GM21576 (cell line): Measurements from ENCODE around the gene C7orf25.

Experiments used
- ATAC-seq: cut with Tn5 transposase; IDR thresholded peaks from one replicate; pipeline ENCODE4 v1.9.1; 2021; ENCODE audit warnings: mild to moderate bottlenecking, moderate library complexity; ENCODE audit not compliant: unreplicated experiment

Gene C7orf25

DNA sequence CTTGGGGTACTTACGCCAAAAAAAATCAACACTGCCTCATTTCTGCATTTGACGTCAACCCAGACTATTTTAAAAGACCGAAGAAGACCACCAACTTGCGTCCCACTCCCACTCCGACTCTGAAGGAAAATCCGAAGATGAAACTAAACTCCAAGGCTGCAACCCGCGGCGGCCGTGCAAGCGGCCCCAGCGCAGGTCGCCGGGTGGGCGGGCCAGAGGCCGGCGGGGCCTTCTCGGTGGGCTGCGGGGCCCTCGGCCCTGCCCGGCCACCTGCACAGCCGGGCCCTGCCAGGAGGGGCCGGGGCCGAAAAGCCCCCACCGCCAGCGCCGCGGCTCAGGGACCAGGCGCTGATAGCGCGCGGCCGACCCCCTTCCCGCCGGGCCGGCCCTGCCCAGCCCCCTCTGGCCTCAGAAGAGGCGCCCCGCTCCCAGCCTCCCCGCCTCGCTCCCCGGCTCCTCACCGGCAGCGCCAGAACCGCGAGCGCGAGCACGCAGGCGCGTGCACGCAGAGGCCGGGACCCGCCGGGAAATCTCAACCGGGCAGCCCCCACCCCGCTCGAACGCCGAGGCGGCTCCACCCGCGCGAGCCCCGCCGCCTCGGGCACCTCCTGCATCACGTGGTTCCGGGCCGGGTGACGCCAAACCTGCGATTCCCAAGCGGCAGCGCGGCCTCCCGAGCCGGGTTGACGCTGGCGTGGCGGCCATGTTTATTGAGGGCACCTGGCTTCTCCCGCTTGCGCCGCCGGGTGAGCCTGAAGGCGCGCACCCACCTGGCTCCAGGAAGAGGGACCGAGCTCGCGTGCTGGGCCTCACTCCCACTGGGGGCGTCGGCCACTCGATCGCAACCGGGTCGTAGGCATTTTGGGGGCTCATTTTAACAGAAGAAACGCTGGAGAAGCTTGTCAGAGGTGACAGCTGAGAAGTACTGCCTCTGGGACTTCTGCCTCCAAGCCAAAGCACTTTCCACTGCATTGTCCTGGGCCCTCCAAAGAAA, at the start of gene C7orf25:
C7orf25 (minus strand) TSS at position 617 of the 994 bp plus-strand sequence. CDS start 1,170 bp downstream, outside the sequence.
- ATAC-seq = peak; percentile 92

DNA sequence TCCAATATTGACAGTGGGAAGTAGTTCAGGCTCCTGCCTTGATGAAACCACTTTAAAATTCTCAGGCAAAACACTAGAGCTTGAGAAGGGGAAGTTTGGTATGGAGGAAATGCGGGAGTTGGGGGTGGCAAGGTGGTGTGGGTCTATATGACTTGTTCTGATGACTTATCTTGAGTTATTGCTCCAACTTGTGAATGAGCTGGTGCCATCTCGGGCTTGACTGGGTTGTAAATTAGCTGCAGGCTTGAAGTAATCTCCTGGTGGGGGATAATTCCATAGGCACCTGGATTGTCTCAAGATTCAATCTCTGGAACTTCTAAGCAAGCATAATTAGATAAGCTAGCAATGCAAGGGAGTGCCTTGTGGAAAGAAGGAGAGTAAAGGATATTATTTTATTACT, 49.3 kb upstream of the C7orf25 start:
- no peak for ATAC-seq

DNA sequence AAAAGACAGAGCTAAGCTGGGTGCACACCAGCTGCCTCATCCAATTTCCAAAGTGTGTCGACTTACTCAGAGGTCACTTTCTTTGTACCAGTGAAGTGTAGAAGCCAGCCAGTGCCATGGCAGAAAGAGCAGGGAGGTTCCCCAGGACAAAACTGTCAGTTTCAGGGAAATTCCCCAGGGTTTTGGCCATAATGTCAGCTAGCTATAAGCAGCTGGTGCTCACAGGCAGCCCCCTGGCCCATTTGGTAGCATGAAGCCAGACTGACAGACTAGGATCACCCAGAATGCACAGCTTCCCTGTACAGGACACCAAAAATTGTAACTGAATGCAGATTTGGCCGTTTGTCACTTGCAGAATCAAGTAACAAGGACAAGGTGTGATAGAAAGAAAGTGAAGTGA, 48.9 kb upstream of the C7orf25 start:
- no peak for ATAC-seq

DNA sequence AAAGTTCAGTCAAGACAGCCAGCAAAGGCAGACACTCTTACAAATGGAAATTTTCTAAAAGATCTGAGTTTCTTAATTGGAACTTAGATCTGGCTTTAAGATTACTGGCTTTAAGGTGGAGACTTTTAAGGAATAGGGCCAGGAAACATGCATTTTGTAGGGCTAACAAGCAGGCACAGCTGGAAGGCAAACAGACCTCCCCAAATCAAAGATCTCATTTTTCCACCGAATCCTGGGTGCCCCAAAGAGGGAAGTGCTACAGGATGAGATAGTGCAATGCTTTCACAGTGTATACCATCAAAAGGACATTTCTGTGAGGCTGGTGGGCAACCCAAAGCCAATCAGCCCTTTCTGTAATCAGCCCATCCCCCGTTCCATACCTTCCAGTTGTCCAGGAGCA, 47.7 kb upstream of the C7orf25 start:
- ATAC-seq = no peak

DNA sequence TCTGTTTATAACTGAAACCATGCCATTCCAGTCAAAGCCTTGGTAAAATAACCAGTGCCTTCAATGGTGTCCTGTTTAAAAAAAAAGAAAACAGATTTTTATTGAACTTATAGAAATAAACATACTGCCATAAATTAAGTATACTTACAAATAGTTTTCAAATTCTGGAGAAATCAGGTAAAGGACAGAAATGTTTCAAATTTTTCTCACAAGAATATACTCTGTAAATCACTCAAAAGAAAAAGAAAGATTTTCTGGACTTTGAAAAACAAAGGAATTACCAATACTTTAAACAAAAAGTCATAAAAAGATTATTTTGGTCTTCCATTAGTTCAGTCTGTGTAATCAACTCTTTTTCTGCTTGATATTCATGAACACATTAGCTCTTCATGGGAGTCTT, 44.2 kb upstream of the C7orf25 start:
- ATAC-seq = no peak

DNA sequence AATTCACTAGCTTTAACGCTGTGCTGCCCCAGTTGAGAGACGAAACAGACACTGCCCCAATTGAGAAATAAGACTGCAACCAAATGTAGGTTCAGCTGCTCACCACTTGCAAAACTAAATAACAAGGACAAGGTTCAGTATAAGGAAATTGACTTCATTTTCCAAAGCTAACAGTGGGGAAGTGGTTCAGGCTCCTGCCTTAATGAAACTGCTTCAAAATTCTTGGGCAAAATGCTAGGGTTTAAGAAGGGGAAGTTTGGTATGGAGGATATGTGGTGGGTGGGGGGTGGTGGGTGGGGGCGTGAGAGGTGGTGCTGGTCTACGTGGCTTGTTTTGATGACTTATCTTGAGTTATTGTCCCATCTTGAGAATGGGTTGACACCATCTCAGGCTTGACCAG, 42.1 kb upstream of the C7orf25 start:
- no peak for ATAC-seq

DNA sequence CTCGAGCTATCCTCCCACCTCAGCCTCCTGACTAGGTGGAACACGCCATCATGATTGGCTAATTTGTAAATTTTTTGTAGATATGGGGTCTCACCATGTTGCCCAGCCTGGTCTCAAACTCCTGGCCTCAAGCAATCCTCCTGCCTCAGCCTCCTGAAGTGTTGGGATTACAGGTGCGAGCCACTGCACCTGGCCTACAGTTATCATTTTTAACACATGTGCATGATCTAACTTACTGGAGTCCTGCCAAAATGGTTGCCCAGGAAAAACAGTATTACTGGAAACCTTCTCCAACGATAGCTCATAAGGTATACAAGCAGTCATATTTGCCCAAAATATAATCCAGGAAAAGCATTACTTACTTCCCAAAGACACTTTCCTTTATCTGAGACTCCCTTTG, 40.5 kb upstream of the C7orf25 start:
- ATAC-seq = no peak

DNA sequence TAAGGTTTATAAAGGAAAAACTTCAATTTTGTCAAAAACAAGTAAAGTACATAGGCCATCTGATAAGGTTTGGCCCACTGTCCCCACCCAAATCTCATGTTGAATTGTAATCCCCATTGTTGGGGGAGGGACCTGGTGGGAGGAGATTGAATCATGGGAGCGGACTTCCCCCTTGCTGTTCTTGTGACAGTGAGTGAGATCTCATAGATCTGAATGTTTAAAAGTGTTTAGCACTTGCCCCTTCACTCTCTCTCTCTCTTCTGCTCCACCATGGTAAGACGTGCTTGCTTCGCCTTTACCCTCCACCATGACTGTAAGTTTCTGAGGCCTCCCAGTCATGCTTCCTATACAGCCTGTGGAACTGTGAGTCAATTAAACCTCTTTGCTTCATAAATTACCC, 38.5 kb upstream of the C7orf25 start:
- ATAC-seq = no peak

DNA sequence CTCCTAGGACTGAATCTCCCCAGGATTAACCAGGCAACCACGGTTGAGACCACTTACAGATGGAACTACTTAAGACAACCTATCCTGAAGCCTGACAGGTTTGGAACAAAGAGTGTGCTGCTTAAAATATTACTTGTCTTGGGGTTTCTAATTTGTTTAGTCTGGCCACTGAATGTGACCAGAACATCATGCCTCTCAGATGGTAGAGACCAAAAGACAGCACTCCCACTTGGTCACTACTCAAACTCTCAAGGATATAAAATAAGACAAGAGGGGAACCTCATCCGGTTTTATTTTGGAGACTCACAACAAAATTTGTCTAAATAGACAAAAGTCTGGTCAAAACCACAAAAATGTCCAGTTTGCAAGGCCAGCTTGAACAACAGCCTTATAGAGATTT, 35.7 kb upstream of the C7orf25 start:
- ATAC-seq = no peak

DNA sequence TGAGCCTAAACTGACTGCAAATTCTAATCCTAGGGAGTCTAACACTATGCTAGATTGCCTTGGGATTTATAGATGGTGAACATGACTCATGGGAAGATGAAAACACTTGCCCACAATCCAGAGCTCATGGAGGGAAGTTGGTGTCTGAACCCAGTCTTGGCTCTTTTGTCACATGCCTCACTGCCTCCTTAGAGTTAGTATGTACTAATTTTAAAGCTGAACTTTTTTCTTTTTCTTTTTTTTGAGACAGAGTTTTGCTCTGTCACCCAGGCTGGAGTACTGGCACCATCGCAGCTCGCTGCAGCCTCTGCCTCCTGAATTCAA, 34.7 kb upstream of the C7orf25 start:
- no peak for ATAC-seq

DNA sequence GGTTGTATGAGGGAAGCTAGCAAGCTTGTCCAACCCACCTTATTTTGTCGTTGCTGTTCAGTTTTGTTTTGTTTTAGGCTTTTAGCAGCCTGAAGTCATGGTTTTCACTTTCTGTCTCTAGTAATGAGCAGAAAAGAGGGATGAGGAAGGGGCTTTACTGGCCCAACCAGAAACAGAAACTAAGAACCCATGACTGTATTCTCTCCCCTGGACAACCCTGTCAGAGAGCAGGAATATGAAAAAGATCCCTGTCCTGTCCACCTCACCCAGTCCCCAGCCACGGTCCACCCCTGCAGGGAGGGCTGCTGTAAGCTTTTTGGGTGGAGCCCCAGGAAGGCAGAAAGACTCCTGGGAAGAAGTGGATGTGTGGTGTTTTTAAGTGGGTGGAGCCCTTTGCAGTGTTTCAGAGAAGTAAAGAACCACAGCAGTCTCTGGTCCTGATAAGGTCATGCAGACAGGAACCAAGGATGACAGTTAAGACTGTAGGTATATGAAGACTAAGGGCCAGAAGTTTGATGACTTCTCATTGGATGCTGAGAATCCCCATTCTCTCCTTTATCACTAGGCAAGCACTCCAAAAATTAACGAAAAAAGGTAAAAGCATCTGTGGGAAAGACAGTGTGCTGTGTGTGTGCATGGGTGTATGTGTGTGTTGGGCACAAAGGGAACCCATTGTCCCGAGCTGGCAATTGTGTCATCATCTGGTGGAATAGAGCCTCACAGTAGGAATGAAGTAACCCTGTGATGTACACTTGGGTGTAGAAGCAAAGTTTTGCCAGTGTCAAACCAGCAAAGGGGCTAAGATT, 34.2 kb upstream of the C7orf25 start:
- peak; percentile 81 for ATAC-seq

DNA sequence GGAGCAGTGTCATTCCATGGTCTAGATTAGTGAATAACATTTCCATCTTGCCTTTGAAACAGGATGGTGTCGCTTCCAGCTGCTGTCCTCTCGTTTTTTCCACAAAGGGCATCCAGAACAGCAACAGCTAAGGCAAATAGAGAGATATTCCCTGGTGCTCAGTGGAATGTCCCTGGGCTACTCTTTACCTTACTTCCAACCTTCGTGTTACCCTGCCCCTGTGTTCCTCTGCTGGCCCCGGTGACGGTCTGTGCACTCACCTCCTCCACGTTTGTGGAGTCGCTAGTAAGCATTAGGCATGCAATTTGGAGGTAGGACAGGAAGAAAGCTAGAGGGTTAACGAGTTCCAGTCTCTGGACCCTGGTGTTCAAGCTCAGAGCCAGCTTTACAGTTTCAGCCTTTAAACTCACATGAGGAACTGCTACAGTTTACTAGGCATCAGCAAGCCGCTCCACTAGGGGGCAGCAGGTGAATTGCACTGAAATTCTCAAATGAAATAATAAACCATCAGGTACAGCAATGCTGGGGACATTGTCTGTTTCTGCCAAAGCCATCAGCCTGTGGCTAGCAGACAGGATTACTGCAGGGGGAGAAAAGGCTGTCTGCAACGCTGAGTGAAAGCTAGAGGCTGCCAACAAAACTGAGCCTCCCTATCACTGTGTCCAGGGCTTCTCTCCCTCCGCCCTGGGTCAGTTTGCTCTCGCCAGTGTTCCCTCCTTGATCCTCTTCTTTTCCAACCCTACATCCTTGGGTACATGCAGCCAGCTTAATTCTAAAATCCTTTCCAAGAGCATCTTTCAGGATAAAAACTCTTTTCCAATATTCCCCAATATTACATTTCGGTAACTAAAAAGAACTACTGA, 29.3 kb upstream of the C7orf25 start:
- ATAC-seq = no peak

DNA sequence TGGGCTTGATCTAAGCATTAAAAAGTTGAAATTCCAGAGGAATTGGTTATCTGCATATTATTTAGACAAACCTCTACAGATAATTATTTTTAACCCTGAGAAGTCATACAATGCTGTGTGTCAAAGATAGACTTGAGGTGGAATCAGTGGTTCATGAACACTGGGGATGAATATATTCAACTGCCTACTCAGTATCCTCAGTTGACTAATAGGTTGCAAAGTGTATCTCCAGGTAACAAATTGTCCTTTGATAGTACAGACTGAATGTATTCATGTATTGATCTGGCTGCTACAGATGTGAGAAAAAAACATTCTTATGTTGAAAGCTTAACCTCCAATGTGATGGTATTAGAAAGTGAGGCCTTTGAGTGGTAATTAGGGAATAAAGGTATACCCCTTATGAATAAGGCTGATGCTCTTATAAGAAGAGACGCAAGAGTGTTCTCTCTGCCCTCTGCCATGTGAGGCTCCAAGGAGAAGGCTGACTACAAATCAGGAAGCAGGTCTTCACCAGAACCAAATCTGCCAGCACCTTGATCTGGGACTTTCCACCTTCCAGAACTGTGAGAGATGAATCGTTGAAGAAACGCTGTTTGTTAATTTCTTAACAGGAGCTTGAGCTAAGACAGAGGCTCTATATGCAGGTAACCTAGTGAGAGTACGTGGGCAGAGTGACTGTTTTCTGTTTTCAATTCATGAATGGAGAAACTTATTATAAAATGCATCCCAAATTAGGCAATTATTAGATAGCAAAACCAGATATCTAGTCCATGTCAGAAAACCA, 27.8 kb upstream of the C7orf25 start:
- ATAC-seq = no peak

DNA sequence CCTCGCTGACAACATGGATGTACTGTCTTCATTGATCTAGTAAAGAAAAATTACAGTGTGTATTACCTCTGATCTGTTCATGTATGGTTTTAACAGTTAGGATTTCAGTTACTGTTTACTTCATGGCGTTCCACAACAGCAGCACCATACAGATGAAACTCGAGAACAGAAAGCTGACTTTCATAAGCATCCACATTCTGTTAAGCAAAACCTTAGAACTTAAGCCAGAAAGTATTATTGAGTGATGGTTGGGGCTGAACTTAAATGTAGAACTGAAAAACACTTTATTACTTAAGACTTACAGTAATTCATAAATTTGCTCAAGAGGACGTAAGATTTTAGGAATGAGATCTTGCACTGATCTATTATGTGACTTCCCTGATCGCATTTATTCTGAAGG, 24.0 kb upstream of the C7orf25 start:
- ATAC-seq = no peak

DNA sequence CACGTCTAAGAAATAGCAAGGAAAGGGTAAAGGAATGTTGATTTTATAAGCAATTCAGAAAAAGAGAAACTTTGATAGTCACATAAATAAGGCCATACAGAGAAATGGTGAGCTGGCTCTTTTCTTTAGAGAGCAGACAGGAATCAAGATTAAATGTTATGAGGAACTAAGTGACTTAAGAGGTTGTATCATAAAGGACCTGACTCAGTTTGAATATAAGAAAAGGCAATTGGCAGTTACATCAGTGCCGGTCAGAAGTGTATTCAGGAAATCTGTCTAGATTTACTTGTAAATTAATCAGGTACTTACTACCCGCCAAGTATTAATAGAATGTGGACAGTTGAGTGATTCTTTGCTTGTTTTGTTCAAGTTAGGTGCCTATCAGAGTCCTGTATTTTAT, 22.4 kb upstream of the C7orf25 start:
- ATAC-seq = no peak

DNA sequence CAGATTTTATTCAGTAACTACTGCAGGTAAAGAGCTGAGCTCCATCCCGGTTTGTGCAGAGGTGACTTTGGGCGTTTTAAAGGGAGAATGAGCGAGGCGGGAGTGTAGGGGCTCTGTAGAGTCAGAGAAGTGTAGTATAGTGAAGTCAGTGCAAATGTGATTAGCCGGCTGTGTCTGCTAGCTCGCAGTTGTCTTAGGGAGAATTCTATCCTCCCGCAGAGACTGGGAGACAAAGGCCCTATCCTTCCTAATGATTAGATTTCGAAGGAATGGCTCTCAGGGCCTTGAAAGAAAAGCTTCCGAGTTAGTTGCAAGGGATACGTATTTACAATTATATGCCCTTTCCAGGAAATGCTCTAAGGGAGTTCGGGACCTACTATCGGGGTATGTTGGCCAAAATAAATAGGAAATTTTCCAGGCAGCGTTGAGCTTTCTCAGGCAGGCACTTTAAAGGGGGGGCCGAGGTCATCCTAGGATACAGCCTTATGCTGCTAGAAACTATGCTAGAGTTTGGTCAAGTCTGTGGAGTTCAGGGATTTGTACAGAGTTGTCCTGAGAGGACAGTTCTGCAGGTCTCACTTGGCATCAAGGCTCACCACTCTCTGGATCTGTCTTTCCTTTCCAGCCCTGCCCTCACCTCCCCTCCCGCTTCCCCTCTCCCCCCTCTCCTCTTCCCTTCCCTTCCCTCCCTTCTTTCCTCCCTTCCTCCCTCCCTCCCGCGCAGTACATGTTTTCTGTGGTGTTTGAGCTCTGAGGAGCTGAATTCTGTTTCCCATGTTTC, 21.1 kb upstream of the C7orf25 start:
- no peak for ATAC-seq

DNA sequence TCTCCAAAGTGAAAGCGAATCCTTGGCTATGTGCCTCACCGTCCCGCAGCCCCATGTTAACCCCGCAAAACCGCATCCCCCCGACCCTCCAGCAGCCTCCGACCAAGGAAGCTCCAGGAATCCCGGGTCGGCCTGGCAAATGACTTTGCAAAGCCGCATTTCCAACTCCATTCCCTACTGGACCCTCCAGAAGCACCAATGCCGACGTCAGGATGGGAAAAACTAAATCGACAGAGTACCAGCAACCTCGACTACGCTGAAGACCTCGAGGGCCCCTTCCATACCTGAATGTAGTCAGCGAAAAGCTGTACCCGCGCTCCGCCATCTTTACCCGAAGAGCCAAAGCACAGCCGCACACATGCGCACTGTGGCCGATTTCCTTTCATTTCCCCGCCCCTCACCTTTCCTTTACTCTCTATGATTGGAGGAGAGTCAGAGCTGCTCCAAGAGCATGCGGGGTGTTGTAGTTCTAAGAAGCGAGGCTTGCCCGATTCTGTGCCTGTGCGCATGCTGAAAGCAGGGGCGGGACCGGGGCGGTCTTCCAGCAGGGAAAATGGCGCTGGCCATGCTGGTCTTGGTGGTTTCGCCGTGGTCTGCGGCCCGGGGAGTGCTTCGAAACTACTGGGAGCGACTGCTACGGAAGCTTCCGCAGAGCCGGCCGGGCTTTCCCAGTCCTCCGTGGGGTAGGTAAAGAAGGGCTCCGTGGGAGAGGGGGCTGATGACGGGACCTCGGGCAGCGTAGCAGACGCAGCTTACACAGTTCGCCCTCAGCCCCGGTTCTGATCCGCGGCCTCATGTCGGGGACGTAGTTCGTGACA, 20.2 kb upstream of the C7orf25 start, which contains the start of the genes MRPL32 and PSMA2:
MRPL32 (plus strand) TSS at position 543 of the 818 bp plus-strand sequence; CDS start at position 554, 11 bp downstream.
PSMA2 (minus strand) TSS at position 341 of the 818 bp plus-strand sequence; CDS start at position 325, 16 bp downstream.
- peak; percentile 99 for ATAC-seq

DNA sequence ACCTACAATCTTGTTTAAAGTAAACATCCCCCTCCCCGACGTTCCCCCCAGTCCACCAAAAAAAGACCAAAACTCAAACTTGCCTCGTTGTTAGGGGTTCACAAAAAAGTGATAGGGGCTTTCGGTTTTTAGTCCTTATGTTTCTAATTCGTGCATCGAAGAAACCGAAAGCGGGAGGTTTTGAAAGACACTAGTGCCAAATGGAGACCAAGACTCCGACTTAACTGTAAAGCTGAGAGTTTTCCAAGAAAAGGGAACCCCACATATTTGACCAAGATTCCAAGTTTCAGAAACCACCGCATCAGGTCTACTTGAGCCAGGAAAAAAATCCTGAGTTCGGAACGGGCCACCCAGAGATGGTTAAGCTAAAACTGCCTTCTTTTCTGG, 19.6 kb upstream of the C7orf25 start:
- no peak for ATAC-seq
